Measurements from ENCODE around the gene ACTR2.

ACTR2 gene

GRCh38 chr2:65300134-65300760 is 72.6 kb downstream of the ACTR2 start:
- TF ChIP-seq, protein P1, sequence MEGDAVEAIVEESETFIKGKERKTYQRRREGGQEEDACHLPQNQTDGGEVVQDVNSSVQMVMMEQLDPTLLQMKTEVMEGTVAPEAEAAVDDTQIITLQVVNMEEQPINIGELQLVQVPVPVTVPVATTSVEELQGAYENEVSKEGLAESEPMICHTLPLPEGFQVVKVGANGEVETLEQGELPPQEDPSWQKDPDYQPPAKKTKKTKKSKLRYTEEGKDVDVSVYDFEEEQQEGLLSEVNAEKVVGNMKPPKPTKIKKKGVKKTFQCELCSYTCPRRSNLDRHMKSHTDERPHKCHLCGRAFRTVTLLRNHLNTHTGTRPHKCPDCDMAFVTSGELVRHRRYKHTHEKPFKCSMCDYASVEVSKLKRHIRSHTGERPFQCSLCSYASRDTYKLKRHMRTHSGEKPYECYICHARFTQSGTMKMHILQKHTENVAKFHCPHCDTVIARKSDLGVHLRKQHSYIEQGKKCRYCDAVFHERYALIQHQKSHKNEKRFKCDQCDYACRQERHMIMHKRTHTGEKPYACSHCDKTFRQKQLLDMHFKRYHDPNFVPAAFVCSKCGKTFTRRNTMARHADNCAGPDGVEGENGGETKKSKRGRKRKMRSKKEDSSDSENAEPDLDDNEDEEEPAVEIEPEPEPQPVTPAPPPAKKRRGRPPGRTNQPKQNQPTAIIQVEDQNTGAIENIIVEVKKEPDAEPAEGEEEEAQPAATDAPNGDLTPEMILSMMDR (conservative IDR thresholded peaks at IDR 0.05; ENCODE audit: low read depth, low read length), result no peak
- no peak for DNase-seq (ENCODE audit: low read depth)
- no peak overlapping the region for H3K4me3 ChIP-seq (ENCODE audit: low read length)

- no peak for DNase-seq (ENCODE audit: low read depth)
- no peak overlapping the region for H3K4me3 ChIP-seq (ENCODE audit: low read length)
- TF ChIP-seq, protein P1 (conservative IDR thresholded peaks at IDR 0.05; ENCODE audit: low read depth, low read length), result no peak
Observed at GRCh38 chr2:65300761-65301711, 73.4 kb downstream of the ACTR2 start.

DNA sequence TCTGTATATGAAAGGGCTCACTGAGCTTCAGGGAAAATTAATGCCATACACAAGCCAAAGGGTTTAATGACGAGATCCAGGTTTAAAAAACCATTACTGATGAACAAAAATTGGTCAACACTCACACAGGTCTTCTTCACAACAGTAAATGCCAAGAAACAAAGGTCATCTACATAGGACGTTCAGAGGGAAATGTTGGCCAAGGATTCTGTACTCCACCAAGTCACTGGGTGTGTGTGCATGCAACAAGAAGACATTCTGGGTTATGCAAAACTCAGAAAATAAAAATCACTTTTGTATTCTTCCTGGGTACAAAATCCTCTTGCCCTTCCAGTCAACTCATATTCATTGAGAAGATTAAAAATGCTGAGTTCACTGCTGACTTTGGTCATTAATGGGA is 78.3 kb downstream of the ACTR2 start:
- TF ChIP-seq, protein P1 (conservative IDR thresholded peaks at IDR 0.05; ENCODE audit: low read depth, low read length), result no peak
- no peak for DNase-seq (ENCODE audit: low read depth)
- H3K4me3 ChIP-seq (ENCODE audit: low read length), result no peak overlapping the region

- DNase-seq (ENCODE audit: low read depth), result no peak
- TF ChIP-seq, protein P1 (conservative IDR thresholded peaks at IDR 0.05; ENCODE audit: low read depth, low read length), result no peak
Observed at GRCh38 chr2:65309699-65310098, 82.1 kb downstream of the ACTR2 start.

DNA sequence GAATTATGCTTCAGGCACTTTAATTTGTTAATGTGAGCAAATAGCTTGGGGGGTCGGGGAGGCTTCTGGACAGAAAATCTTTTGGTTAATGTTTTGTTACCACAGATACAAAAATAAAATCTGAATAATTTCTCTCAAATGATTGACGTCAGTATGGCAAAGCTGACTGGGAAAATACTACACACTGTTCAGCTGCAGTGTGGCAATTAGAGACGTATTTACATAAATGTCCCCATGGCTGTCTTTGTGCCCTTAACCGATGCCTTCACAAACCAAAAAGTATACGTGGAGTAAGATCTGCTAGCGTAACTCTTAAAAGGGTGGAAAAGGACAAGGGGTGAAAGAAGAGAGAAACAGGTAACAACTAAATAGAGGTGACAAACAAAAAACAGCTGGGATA is 83.4 kb downstream of the ACTR2 start:
- DNase-seq (ENCODE audit: low read depth), result no peak
- TF ChIP-seq, protein P1 (conservative IDR thresholded peaks at IDR 0.05; ENCODE audit: low read depth, low read length), result no peak
- no peak overlapping the region for H3K4me3 ChIP-seq (ENCODE audit: low read length)

More at GRCh38 chr2:65309699-65310098, 82.1 kb downstream of the ACTR2 start:
- no peak overlapping the region for H3K4me3 ChIP-seq (ENCODE audit: low read length)

GRCh38 chr2:65311596-65311995 is 84.0 kb downstream of the ACTR2 start:
- TF ChIP-seq, protein P1 (conservative IDR thresholded peaks at IDR 0.05; ENCODE audit: low read depth, low read length), result no peak
- H3K4me3 ChIP-seq (ENCODE audit: low read length), result no peak overlapping the region
- DNase-seq (ENCODE audit: low read depth), result no peak

Data from retinal pigment epithelial cell (primary cell).